EH (cell line): ENCODE measurements around the gene MTX1.
"Not testable (repeated sequence)": the region's sequence is repeated elsewhere in the genome, so short reads cannot be mapped to it uniquely, and the experiment has no call there.

ENCODE experiments used
- DNase-seq: peaks from one replicate; pipeline ENCODE4 v3.0.0-alpha.2; 2015; ENCODE audit warnings: low read depth

Gene MTX1

GRCh38 chr1:155241069-155241679 is 32.7 kb downstream of the MTX1 start:
- peak; percentile 91 for DNase-seq

GRCh38 chr1:155241841-155242264 is 33.4 kb downstream of the MTX1 start:
- no peak for DNase-seq

GRCh38 chr1:155242805-155243358 is 34.4 kb downstream of the MTX1 start:
- peak; percentile 36 for DNase-seq

- peak; percentile 99 for DNase-seq
These were observed 36.1 kb downstream of the MTX1 start for GRCh38 chr1:155244368-155245162.

GRCh38 chr1:155245163-155245524 is 36.6 kb downstream of the MTX1 start:
- DNase-seq, result no peak

- DNase-seq, result not testable (repeated sequence)
These were observed 38.3 kb downstream of the MTX1 start for GRCh38 chr1:155246796-155247195.

GRCh38 chr1:155247667-155248553 is 39.4 kb downstream of the MTX1 start:
- DNase-seq, result no peak

- no peak for DNase-seq
These were observed 41.7 kb downstream of the MTX1 start for GRCh38 chr1:155250246-155250632.

- peak; percentile 90 for DNase-seq
These were observed 42.3 kb downstream of the MTX1 start for GRCh38 chr1:155250633-155251449.

- DNase-seq, result no peak
These were observed 43.1 kb downstream of the MTX1 start for GRCh38 chr1:155251566-155251965.

GRCh38 chr1:155253208-155253607 is 44.7 kb downstream of the MTX1 start:
- no peak for DNase-seq

GRCh38 chr1:155253797-155254196 is 45.3 kb downstream of the MTX1 start:
- DNase-seq, result no peak

- DNase-seq, result no peak
These were observed 45.8 kb downstream of the MTX1 start for GRCh38 chr1:155254228-155254713.

GRCh38 chr1:155254714-155255242 is 46.3 kb downstream of the MTX1 start:
- DNase-seq, result peak; percentile 34

GRCh38 chr1:155255243-155256007 is 46.9 kb downstream of the MTX1 start, which contains the start of gene ENTREP3:
ENTREP3 (minus strand) TSS chr1:155255483; CDS start chr1:155254877, 606 bp downstream.
- DNase-seq, result peak; percentile 87

- no peak for DNase-seq
These were observed 47.8 kb downstream of the MTX1 start for GRCh38 chr1:155256058-155256852.

GRCh38 chr1:155260276-155260675 is 51.8 kb downstream of the MTX1 start:
- DNase-seq, result no peak

- DNase-seq, result peak; percentile 39
These were observed 53.0 kb downstream of the MTX1 start for GRCh38 chr1:155261493-155261851.
